GM21786 (cell line): ENCODE results near the gene RPS21.

Experiments used
- ATAC-seq: cut with Tn5 transposase; IDR thresholded peaks from one replicate; pipeline ENCODE4 v1.9.1; 2021; ENCODE audit not compliant: unreplicated experiment

RPS21 gene

DNA sequence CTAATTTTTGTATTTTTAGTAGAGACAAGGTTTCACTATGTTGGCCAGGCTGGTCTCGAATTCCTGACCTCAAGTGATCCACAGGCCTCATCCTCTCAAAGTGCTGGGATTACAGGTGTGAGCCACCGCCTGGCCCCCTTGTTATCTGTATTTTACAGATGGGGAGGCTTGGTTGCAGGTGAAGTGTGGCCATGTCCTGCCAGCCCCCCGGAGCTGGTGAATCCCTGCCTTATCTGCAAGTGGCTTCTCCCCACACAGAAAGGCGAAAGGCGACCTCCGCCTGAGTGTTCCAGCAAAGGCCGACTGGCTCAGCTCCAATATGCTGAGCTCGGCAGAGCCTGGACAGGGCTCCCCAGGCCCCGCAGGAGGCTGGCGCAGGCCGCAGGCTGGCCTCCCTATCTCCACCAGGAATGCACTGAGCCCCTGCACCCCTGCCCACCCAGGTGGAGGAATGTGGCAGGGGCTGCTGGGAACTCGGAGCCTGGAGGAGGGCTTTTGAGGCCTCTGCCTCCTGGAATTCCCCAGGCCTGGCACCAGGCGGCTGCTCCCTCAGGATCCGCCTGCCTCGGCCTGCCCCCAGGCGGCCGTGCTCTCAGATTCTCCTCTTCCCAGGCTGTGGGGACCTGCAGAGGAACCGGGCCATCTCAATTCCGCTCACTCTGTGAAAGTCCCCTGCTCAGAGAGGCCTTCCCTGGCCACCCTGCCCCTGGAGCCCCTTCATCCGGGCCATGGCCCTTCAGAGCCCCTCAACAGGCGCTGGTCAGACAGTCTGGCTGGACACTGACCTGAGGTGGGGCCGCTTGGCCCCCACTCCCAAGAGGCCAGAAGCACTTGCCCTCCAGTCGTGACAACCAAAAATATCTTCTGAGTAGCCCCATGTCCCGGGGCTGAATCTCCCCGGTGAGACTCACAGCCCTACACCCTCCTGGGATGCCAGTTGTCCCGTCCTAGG, 10.5 kb upstream of the RPS21 start:
- ATAC-seq = no peak

DNA sequence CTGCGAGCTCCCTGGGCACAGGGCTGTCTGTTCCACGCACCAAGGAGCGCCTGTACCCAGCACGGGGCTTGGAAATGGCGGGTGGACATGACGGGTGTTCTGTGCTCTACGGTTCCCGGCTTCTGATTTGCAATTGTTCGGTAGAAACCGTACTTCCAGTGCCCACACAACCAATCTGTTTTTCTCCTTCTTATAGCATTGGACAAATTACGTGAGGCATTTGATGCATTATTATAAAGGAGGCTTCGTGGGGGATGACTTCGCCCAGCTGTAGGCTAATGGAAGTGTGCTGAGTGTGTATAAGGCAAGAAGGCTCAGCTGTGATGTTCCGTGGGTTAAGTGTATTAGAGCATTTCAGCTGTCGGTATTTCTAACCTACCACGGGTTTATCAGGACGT, 9.8 kb upstream of the RPS21 start:
- no peak for ATAC-seq

DNA sequence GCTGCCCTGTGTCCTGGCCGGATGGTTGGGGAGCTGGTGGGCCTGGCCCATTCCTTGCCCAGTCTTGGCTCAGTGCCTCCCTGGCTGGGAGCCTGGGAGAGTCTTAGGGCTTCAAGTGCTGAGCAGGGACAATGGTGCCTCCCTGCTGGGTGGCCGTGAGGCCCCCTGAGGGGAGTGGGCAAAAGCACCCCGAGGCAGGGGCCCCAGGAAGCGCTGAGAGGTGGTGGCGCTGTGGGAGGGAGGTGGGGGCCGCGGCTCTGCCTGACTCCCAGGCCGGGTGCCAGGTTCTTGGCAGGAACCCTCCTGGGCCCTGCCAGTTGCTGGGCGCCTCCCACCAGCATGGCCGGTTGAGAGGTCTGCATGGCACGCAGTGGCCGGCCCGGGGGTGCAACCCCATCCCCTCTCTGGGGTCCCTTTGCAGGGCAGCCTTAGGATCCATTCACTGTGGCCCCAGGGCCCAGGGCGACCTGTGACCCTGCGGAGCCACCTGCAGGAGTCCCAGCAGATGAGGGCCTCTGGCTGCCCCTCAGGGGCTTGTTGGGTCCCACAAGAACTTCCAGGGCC, 9.2 kb upstream of the RPS21 start:
- ATAC-seq = no peak

DNA sequence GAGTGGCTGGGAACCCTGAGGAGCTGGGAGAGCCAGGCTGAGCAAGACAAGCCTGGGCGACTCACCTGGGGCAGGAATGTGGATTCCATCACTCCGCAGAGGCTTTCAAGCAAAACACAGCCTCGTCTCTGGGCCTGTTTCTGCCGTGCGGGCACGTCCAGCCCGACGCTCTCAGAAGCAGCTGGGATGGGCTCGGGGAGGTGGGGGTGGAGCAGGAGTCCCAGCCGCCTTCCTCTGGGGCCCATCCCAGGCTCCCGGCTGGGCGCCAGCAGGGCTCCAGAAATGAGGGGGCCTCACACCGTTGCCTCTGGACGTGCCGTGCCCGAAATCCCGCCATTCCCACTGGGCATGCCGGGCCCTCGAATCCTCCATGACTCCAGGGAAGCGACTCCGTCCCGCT, 8.7 kb upstream of the RPS21 start:
- ATAC-seq = no peak

DNA sequence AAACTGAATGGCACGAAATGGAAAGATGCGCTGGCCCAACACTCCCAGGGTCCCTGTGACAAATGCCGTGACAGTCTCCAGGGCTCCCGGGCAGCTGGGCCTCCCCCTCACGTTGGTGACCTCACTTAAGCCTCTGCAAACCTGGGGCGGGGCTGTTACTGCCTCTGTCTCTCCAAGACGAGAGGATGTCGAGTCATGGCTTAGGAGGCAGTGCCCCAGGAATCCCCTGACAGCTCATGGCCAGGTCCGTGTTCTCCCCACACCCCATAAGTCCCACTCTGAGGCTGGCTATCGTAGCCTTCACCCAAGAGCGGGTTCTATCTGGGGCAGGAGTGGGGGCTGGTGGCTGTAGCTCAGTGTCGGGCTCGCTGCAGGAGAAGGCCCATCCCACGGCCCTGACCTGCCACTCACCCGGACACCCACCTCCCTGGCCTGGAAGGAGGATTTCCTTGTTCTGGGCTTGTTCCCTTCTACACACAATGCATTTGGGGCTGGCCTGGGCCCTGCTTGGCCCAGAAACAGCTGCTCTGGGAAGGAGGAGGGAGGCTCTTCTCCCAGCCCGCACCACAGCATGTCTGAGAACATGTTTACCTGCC, 5.6 kb upstream of the RPS21 start:
- no peak for ATAC-seq

DNA sequence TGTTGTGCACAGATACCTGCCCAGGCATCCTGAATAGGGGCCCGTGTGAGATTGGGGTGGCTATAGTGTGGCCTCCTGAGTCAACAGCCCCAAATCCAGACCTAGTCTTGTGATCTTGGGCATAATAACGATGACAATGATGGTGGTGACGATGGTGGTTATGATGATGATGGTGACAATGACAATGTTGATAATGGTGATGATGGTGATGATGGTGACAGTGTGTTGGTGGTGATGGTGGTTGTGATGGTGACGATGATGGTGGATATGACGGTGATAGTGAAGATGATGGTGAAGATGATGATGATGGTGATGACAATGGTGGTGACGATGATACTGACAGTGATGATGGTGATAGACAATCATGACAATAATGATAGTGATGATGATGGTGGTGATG, 5.1 kb upstream of the RPS21 start:
- no peak for ATAC-seq

DNA sequence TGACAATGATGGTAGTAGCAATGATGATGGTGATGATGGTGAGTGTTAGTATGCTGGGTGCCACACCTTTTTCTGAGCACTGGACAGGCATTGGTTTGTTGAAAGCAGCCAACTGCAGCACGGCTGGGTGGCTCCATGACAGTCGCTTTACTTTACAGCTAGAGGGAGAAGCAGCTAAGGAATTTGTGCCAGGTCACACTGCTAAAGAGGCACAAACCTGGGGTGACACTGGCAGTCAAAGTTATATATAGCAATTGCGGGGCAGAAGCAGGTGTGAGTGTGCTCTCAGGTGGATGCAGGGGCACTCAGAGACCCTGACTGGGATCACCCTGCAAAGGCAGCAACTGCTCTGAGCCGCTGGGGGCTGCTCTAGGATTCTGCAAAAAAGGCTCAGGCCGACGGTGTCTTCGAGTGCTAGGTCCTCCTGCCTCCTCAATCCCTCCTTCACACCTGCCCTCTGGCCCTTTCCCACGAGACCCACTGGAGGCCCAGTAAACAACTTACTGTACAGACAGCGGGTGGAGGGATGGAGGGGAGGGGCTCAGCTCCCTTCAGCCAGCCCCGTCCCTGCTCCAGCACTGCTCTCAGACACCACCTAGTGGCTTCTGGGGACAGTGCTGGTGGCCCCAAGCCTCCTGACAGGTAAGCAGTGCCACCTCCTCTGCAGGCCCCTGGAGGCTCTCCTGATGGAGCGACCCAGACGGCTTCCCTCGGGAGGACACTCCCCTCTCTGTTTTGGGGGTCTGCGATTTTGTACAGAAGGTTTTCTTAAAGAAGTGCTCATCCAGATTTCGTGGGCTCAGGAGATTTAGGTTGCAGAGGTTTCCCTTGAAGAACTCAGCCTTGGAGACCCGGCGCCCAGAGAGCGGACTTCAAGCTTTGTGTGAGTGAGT, 4.4 kb upstream of the RPS21 start:
- peak; percentile 65 for ATAC-seq

DNA sequence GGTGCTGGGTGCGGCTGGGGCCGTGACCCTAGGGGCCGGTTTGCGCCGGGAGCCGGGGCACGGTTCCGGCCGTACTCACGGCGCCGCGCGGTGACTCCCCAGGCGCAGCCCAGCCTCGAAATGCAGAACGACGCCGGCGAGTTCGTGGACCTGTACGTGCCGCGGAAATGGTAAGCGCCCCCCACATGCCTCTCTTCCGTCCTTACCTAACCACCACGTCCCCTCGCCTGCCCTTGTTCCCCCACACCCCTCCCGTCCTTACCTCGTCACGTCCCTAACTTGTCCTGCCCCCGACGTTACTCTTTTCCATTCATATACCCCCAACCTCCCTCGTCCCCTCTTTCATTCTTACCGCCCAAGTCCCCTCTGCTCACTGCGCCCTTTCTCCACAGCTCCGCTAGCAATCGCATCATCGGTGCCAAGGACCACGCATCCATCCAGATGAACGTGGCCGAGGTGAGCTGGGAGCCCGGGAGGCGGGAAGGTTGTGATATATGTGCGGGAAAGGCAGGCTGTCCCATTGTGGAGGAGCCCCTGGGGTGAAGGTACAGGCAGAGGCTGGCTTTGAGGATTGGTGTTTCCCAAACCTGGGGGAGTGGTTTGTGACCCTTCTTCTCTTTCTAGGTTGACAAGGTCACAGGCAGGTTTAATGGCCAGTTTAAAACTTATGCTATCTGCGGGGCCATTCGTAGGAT, 463 bp downstream of the RPS21 start:
- no peak for ATAC-seq

DNA sequence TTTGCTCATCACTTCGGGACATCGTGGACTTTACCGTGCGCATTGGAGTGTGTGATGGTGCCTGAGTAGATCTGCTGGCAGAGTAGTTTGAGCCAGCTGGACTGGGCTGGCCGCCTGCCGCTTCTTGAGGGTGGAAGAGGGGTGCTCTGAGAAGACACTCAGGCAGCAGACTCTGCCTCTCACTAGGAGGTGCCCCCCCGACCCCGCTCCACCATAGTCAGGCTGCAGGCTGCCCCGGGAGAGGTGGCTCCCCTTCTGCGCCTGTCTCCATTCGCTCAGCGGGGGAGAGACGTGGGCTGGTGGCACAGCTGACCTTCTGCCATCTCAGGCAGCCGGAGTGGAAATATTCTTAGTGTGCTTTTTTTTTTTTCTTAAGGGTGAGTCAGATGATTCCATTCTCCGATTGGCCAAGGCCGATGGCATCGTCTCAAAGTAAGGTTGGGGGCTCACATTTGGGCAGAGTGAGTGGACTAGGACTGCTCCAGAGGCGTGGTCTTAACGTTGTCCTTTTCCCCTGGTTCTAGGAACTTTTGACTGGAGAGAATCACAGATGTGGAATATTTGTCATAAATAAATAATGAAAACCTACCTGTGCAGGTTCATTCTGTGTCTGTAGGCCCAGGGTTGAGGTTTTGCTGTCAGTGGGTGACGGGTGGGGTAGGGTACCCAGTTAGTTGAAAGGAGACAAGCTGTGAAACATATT, 1.2 kb downstream of the RPS21 start:
- ATAC-seq = no peak

DNA sequence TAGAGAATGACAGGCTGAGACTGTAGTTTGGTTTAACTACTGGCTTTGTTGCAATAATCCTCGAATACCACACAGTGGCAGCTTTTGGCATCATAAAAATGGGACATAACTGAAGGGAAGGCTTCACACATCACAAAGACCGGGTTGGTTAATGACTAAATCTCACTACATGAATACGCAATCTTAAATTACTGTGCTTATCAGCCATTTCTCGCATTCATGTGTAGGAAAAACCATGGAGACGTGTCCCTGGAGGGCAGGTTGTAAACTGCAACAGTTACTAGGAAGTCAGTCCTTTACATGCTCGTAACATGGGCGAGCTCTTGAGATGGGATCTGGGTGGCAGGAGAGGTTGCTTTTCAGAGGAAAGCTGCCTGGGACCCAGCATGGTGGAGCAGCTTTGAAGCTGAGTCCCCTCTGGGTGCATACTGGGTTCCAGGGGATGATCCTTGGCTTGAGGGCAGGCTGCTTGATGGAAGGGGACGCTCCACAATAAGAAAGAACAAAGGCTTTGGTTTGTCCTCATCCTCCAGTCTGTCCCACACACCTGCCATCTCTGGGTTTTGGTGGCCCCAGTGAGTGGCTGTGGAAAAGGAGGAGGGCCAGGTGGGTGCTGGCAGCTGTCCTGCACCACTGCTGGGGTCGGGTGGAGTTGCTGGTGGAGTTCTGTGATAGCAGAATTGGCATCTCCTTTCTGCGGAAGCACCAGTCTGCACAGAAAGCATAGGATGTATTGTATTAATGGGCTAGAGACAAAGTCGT, 2.1 kb downstream of the RPS21 start:
- no peak for ATAC-seq

DNA sequence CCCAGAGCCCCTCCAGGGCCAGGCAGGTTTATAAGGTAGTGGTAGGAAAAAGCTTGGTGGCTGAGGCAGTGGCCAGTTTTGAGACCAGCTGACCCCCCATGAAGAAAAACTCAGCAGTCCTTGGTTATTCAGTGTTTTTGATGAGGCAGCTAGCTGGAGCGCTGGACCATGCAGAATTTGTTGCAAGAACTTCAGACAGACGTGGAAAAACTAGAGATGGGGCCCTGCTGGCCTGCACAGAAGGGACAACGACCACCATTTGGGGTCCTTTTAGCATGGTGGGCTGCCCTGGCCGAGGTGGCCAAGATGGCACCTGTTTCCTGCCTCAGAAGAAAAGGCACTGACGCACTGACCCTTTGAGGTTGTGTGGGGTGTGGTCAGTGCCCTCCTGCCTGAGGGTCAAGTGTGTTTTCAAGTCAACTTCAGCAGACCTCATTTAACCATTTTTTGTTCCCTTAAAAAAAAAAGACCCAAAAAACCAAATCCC, 2.7 kb downstream of the RPS21 start:
- no peak for ATAC-seq

DNA sequence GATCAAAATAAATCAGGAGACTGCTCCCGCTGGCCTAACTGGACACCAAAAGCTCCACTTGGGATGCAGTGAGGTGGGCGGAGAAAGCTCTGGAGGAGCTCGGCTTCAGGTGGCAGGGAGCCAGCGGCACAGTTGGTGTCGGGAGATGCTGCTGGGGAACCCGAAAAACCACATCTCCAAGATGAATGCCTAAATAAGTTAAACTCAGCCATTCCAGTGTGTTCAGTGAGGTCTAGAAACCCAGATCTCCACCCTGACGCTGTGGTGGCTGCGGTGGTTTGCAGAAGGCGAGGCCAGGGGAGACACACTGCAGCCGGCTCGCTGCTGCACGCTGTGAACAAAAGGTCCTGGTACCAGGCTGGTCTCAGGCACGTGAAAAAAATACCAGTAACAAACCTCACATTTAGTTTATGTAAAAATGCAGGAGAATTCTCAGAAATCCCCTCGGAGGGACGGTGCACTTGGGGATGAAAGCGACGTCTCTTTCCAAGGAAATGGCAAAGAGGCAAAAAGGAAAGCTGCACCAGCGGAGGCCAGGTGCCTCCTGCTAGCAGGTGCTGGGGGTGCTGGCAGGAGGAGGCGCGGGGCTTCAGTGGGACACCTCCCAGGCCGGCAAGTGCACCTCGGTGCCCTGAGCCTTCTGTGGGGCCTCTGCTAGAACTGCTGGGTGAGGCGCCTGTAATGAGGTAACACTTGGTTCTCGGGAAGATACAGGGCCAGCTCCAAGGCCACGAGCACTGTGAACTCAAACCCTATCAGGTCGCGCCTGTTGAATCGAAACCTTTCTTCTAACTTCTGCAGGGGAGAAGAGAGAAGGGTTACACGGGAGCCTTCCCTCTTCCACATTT, 3.6 kb downstream of the RPS21 start:
- ATAC-seq = no peak

DNA sequence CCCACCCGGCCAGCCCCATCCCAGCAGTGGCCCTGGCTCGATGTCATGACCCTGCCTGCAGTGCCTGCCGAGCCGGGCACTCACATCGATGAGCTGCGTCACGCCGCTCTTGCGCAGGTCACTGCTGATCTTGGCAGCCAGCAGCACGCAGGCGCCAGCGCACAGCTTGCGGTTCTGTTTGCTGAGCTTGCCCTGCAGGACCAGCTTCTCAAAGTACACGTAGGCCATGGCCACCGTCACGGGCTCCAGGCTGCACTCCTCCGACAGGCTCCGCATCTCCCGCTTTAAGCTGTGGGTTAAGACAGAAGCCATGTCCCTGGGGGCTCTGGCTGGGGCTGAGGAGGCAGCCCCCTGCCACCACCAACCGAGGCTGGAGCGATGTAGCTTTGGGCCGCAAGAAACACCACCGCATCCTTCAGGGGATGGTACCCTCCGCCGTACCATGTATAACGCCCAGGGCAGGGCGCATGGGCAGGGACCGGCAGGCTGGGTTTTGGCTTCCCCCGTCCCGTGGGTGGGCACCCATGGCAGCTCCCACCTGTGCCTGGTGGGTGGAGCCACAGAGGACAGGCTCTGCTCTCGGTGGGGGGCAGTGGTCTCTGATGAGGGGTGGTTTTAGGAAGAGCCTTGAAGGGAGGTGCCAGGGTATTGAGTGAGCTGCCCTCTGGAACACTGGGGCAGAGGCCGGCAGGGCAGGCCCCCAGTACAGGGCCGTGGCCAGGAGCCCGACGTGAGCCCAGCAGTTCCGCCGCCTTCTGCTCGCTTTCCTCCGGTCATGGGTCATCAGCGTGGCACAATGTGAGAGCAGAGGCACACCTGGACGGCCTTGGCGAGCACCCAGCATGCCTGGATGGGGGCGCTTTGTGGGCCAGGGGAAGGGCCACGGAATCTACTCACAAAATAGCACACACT, 4.5 kb downstream of the RPS21 start:
- ATAC-seq = no peak

DNA sequence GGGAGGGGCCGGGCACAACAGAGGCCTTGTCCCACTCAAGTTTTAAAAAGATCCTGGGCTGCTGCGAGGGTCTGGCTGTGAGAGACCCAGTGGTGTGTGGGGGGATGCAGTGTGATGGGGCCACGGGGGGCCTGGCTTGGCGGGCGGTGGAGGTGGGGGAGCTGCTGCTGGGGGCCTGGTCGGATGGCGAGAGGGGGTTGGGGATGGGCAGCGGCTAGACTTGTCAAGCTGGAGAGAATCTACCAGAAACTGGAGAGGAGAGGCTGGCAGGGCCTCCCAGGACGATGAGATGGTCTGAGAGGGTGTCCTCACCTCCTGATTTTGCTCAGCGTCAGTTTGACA, 5.1 kb downstream of the RPS21 start:
- ATAC-seq = no peak

DNA sequence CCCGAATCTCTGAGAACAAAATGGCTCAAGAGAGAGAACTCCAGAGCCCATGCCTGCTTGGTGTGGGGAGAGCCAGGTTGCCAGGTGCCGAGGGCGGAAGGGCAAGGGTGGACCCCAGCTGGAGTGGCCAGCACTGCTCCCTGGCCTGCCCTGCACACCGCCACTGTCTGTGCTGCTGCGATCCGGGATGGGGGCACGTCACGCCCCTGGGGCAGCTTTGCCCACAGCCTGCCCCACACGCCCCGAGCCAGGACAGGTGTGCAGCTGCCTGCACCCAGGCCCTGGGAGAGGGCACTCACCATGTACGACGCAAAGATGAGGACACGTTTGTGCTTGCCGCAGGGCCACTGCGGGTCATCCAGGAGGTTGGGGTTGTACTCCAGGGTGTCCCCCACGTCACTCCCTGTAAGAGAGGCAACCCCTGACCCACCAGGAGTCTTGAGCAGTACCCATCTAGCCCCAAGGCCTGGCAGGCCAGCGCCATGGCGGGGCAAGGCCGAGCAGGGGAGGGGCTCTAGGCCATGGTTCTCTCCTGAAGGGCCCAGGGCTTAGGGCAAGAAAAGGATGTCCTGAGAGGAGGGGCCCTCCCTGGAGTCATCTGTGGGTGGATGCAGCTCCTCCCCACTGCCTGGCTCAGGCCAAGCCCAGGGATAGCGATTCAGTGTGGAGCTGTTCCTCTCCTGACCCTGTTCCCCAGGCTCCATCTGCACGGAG, 5.9 kb downstream of the RPS21 start:
- no peak for ATAC-seq

DNA sequence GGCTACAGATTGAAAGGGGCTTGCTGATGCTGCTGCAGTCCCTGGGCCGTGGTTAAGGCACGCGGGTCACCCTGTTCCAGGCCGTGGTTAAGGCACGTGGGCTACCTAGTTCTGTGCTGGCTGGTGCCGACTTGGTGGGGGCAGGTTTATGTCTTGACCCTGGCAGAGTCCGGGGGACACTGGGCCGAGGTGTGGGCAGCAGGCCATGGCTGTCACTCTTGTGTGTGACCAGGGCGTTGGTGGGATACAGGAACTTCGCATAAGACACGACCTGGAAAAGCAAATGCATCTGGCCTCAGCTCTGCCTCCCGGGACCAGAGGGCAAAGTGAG, 6.4 kb downstream of the RPS21 start:
- no peak for ATAC-seq

DNA sequence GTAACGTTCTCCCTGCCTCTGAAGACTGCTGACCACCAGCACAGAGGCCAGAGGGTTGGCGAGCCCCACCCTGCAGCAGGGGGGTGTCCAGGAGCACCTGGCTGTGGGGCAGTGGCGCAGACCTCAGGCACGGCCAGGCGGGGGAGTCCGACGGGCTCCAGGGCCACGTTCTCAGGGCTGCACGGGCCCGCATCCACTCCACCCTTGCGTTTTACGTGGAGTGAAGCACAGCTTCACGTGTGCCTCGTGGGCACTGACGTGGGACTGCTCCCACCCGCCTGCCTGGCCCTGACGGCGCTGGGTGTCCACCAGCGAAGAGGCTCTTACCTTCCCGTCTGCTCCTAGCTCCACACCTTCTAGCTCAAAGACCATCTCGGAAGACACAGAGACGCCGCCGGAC, 6.9 kb downstream of the RPS21 start:
- no peak for ATAC-seq
